SK-N-SH (cell line): ENCODE data around the gene RP9. TPM values are rescaled to one million over a fixed set of nuclear protein-coding genes. Genes with fewer than 3 reads are reported as not detected.

Experiments
- CTCF ChIA-PET: fragments of 300-600, 350-600 bp; formaldehyde crosslinking; extraction: SDS; loops from one replicate; lab custom pipeline; 2021; lab: Yijun Ruan, JAX
- POLR2A ChIA-PET: fragments of 350-600 bp; sonication (Branson Sonifier 250); formaldehyde crosslinking; extraction: SDS; loops from one replicate; lab custom pipeline; 2020; ENCODE audit warnings: antibody characterized with exemption, inconsistent platforms; lab: Yijun Ruan, JAX
- DNase-seq: peaks from one replicate; pipeline ENCODE4 v3.0.0; 2012
- H2AFZ ChIP-seq: fragments of 200-600 bp; sonication (generic); 2 replicates; pipeline ENCODE4 v1.8.1; 2016; ENCODE audit warnings: antibody characterized with exemption, mild to moderate bottlenecking, low read depth
- H3F3A ChIP-seq: fragments of 200-600 bp; sonication (generic); replicated peaks from 2 replicates; pipeline ENCODE3; 2016; ENCODE audit warnings: antibody characterized with exemption, mild to moderate bottlenecking; ENCODE audit not compliant: insufficient read depth
- H3K27ac ChIP-seq, 2 experiments: fragments of 200-500 bp in 1 of 2; fragments of 200-600 bp in 1 of 2; sonication (Bioruptor generic) in 1 of 2; sonication (generic), shearing (Covaris generic) in 1 of 2; 2 replicates each; pipeline versions ENCODE4 v1.5.1 to v1.6.1; 2014 to 2016; ENCODE audit warnings: low read depth in 2 of 2, inconsistent platforms in 1 of 2, low read length in 1 of 2, mild to moderate bottlenecking in 1 of 2, mixed read lengths in 1 of 2
- H3K27me3 ChIP-seq: fragments of 200-600 bp; sonication (generic), shearing (Covaris generic); 2 replicates; pipeline ENCODE4 v1.6.1; 2016; ENCODE audit warnings: mixed run types; ENCODE audit not compliant: insufficient read depth
- H3K36me3 ChIP-seq, 2 experiments: fragments of 200-500 bp in 1 of 2; fragments of 200-600 bp in 1 of 2; sonication (Bioruptor generic) in 1 of 2; sonication (generic) in 1 of 2; replicated peaks in 1 of 2; 2 replicates each; pipeline versions ENCODE3 to v1.5.1; 2014 to 2016; ENCODE audit warnings: low read length in 1 of 2, mild to moderate bottlenecking in 1 of 2; ENCODE audit not compliant: insufficient read depth in 2 of 2, control insufficient read depth in 1 of 2
- H3K4me1 ChIP-seq, 2 experiments: fragments of 200-500 bp in 1 of 2; fragments of 200-600 bp in 1 of 2; sonication (Bioruptor generic) in 1 of 2; sonication (generic), shearing (Covaris generic) in 1 of 2; 2 replicates each; pipeline versions ENCODE4 v1.5.1 to v1.6.1; 2014 to 2016; ENCODE audit warnings: low read depth in 1 of 2, low read length in 1 of 2, mixed run types in 1 of 2; ENCODE audit not compliant: insufficient read depth in 2 of 2, control insufficient read depth in 1 of 2
- H3K4me2 ChIP-seq: fragments of 200-600 bp; sonication (generic), shearing (Covaris generic); 2 replicates; pipeline ENCODE4 v1.6.1; 2017; ENCODE audit warnings: mixed run types
- H3K4me3 ChIP-seq, 2 experiments: fragments of 200-500 bp in 1 of 2; fragments of 200-600 bp in 1 of 2; sonication (Bioruptor generic) in 1 of 2; sonication (generic), shearing (Covaris generic) in 1 of 2; 2 replicates each; pipeline versions ENCODE4 v1.5.1 to v1.8.1; 2014 to 2016; ENCODE audit warnings: low read depth in 2 of 2, inconsistent platforms in 1 of 2, low read length in 1 of 2, mild to moderate bottlenecking in 1 of 2, mixed read lengths in 1 of 2, moderate library complexity in 1 of 2
- H3K79me2 ChIP-seq: fragments of 200-600 bp; sonication (generic); 2 replicates; pipeline ENCODE4 v1.8.1; 2017; ENCODE audit warnings: mild to moderate bottlenecking; ENCODE audit not compliant: insufficient read depth
- H3K9ac ChIP-seq: fragments of 200-600 bp; sonication (generic); 2 replicates; pipeline ENCODE4 v1.6.1; 2017; ENCODE audit warnings: mixed run types
- H3K9me2 ChIP-seq: fragments of 200-600 bp; sonication (generic); 2 replicates; pipeline ENCODE4 v1.6.1; 2017; ENCODE audit warnings: mixed run types
- H3K9me3 ChIP-seq: fragments of 200-600 bp; sonication (generic); 2 replicates; pipeline ENCODE4 v1.6.1; 2017; ENCODE audit warnings: mixed run types, mild to moderate bottlenecking, moderate library complexity
- H4K20me1 ChIP-seq: fragments of 200-600 bp; sonication (generic); 2 replicates; pipeline ENCODE4 v1.6.1; 2017; ENCODE audit warnings: mild to moderate bottlenecking, mixed run types; ENCODE audit not compliant: insufficient read depth
- CHD2 ChIP-seq: fragments of 150-350 bp; IDR thresholded peaks from 2 replicates; pipeline ENCODE4 v1.6.1; 2018; ENCODE audit warnings: low read length; ENCODE audit not compliant: partially characterized antibody
- EP300 ChIP-seq, 2 experiments: IDR thresholded peaks; 2 replicates each; pipeline versions ENCODE4 v1.4.0 to v1.6.1; 2012; ENCODE audit warnings: borderline replicate concordance in 1 of 2, low read depth in 1 of 2, low read length in 1 of 2
- EZH2phosphoT487 ChIP-seq: fragments of 200-600 bp; sonication (generic); IDR thresholded peaks from 2 replicates; pipeline ENCODE4 v1.6.1; 2017; ENCODE audit warnings: low read depth, mixed run types, mild to moderate bottlenecking, antibody characterized with exemption, moderate library complexity, borderline replicate concordance
- FOSL2 ChIP-seq: IDR thresholded peaks from 2 replicates; pipeline ENCODE4 v1.4.0; 2012; ENCODE audit warnings: low read depth, mild to moderate bottlenecking, moderate library complexity, borderline replicate concordance
- FOXJ3 ChIP-seq: sonication (generic); formaldehyde crosslinking; IDR thresholded peaks from 2 replicates; pipeline ENCODE4 v1.5.1; 2020; ENCODE audit warnings: mild to moderate bottlenecking, missing genetic modification reagents
- FOXM1 ChIP-seq: IDR thresholded peaks from 2 replicates; pipeline ENCODE4 v1.4.0; 2012; ENCODE audit warnings: low read depth, mild to moderate bottlenecking
- JUND ChIP-seq: IDR thresholded peaks from 2 replicates; pipeline ENCODE4 v1.4.0; 2012
- NFIC ChIP-seq: IDR thresholded peaks from 2 replicates; pipeline ENCODE4 v1.4.0; 2012; ENCODE audit warnings: borderline replicate concordance
- RAD21 ChIP-seq: IDR thresholded peaks from 2 replicates; pipeline ENCODE4 v1.6.1; 2012; ENCODE audit warnings: mild to moderate bottlenecking, low read length
- RCOR1 ChIP-seq: fragments of 150-350 bp; IDR thresholded peaks from 2 replicates; pipeline ENCODE4 v1.6.1; 2017; ENCODE audit warnings: antibody characterized with exemption, low read length
- RFX5 ChIP-seq: IDR thresholded peaks from 2 replicates; pipeline ENCODE4 v1.6.1; 2012; ENCODE audit warnings: mild to moderate bottlenecking, improper control_type of control experiment, low read length
- SIN3A ChIP-seq: IDR thresholded peaks from 2 replicates; pipeline ENCODE4 v1.6.1; 2012; ENCODE audit warnings: low read depth, mild to moderate bottlenecking, low read length, moderate library complexity, borderline replicate concordance
- TAF1 ChIP-seq: IDR thresholded peaks from 2 replicates; pipeline ENCODE4 v1.6.1; 2012; ENCODE audit warnings: low read depth, mild to moderate bottlenecking, low read length, moderate library complexity, borderline replicate concordance
- TCF12 ChIP-seq: IDR thresholded peaks from 2 replicates; pipeline ENCODE4 v1.4.0; 2012
- YY1 ChIP-seq: IDR thresholded peaks from 2 replicates; pipeline ENCODE4 v1.4.0; 2012; ENCODE audit warnings: low read depth, mild to moderate bottlenecking
- WGBS: methylation state at CpG from one replicate; pipeline ENCODE4 v1.1.6; 2017; ENCODE audit warnings: low lambda C conversion rate; 5-methylcytosine and 5-hydroxymethylcytosine counted together
- polyA plus RNA-seq, 3 experiments: library from polyadenylated mRNA; depleted of rRNA; stranded (reverse); fragments of >200 nt; gene quantifications; 2 replicates each; pipeline ENCODE4 v1.2.3, GENCODE V29; 2012
- TF ChIP-seq, protein P1 (sequence below): IDR thresholded peaks from 2 replicates; pipeline ENCODE4 v1.4.0; 2012; ENCODE audit warnings: low read depth
- TF ChIP-seq, protein P2 (sequence below): IDR thresholded peaks from 2 replicates; pipeline ENCODE4 v1.4.0; 2012; ENCODE audit warnings: low read depth, borderline replicate concordance
- TF ChIP-seq, protein P3 (sequence below): IDR thresholded peaks from 2 replicates; pipeline ENCODE4; 2012
- TF ChIP-seq, protein P4 (sequence below): IDR thresholded peaks from 2 replicates; pipeline ENCODE4 v1.6.1; 2012; ENCODE audit warnings: mild to moderate bottlenecking, low read depth, low read length, moderate library complexity
- TF ChIP-seq, protein P5 (sequence below): fragments of 200-600 bp; sonication (generic); IDR thresholded peaks from 2 replicates; pipeline ENCODE4 v1.6.1; 2017; ENCODE audit warnings: antibody characterized with exemption, mild to moderate bottlenecking, moderate library complexity
- TF ChIP-seq, protein P6 (sequence below): fragments of 150-350 bp; IDR thresholded peaks from 2 replicates; pipeline ENCODE4 v1.6.1; 2016; ENCODE audit warnings: mild to moderate bottlenecking, low read depth, low read length

The RP9 gene
- polyA plus RNA-seq, 1 of the 3 experiments (the other 2 are of a cell fraction), result 31.6 TPM

DNA sequence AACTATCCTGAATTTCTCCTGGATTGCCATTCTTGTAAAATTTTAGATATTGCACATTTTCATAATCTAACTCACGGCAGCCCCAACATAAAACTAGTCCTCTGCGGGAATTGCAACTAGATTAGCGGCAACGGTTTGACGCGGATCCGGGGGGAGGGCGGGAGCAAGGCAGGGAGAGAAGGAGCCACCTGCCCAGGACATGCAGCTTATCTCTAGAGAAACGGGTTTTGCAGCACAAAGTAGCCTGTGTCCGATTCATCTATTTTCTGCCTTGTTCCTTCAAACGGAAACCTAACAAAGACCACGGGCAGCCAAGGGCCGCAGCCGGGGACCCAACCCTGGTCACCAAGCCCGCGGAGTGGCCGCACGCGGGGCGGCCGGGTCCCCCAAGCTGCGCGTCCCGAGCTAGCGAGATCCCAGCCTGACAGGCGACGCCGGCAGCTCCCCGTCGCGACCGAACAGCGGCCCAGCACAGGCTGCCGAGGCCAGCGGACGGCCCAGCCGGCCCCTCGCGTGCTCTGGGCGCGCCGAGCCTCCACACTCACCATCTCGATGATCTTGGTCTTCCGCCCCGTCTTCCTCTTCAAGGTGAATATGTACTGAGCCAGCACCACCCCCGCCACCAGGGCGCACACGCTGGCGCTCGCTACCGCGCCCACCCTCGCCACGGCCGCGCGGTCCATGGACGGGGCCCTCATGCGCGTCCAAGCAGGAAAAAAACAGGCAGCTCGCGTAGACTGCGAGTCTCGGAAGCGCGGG, 47.0 kb downstream of the RP9 start, which contains the start of gene NT5C3A:
TSS of gene NT5C3A (minus strand) at position 754 of the 759 bp plus-strand sequence. CDS start at position 683, 71 bp downstream.
- Histone ChIP-seq H3K79me2 (peaks cover 55% of the 10 kb centered on the region), H3K4me1 (peaks cover 3 to 10% of the 10 kb centered on the region in 2 experiments; a peak in 2 of 4 replicates), H3K27ac (peak within 1 kb of the TSS; percentile 91 to 96), H3K9ac (peak within 1 kb of the TSS; percentile 78), H3K36me3 (peaks cover 2 to 4% of the 10 kb centered on the region in 2 experiments), H3F3A (peaks cover 26% of the 10 kb centered on the region), H3K27me3 (no peaks in the 10 kb centered on the region), H3K4me2 (peak within 1 kb of the TSS; percentile 78), H3K9me2 (no peaks in the 10 kb centered on the region), H3K9me3 (peaks cover 12% of the 10 kb centered on the region; the same call in 1 of the 2 replicates), H4K20me1 (peaks cover 21% of the 10 kb centered on the region), H2AFZ (peak within 1 kb of the TSS; percentile 97), H3K4me3 (peak within 1 kb of the TSS; percentile 81 to 85)
- ChIA-PET POLR2A (interaction anchor here (0.9 to 2.2 kb wide), 8 partner anchors 9 to 572 kb away, joined by 3 to 14 read pairs (median 7); partner anchors contain the start of genes FKBP9, KBTBD2, LSM5 and RP9), CTCF (interaction anchor here (1.3 to 8.1 kb wide), 8 partner anchors 10 to 216 kb away, joined by 3 to 64 read pairs (median 6); partner anchors contain the start of genes FKBP9 and RP9)
- peak; percentile 85 for DNase-seq
- under 1% methylated on average over 36 of the region's 66 CpGs for WGBS
- TF ChIP-seq FOXJ3 (no peak), FOXM1 (no peak), TCF12 (no peak), RAD21 (no peak), JUND (no peak), EP300 (IDR thresholded peaks at IDR 0.05; ENCODE audit: borderline replicate concordance in 1 of 2, low read depth in 1 of 2, low read length in 1 of 2) (no peak), RCOR1 (no peak), FOSL2 (no peak), SIN3A (peak; percentile 70; the same call in 1 of the 2 replicates), NFIC (no peak; the same call in 1 of the 2 replicates), YY1 (0 out of 2 replicates have a peak, but pooled peaks have one; percentile 42), EZH2phosphoT487 (no peak), TAF1 (peak; percentile 85), CHD2 (peak; percentile 2), RFX5 (peak; percentile 21; the same call in 1 of the 2 replicates)
- TF ChIP-seq, protein P1, sequence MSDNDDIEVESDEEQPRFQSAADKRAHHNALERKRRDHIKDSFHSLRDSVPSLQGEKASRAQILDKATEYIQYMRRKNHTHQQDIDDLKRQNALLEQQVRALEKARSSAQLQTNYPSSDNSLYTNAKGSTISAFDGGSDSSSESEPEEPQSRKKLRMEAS, result peak; percentile 84
- TF ChIP-seq, protein P2, sequence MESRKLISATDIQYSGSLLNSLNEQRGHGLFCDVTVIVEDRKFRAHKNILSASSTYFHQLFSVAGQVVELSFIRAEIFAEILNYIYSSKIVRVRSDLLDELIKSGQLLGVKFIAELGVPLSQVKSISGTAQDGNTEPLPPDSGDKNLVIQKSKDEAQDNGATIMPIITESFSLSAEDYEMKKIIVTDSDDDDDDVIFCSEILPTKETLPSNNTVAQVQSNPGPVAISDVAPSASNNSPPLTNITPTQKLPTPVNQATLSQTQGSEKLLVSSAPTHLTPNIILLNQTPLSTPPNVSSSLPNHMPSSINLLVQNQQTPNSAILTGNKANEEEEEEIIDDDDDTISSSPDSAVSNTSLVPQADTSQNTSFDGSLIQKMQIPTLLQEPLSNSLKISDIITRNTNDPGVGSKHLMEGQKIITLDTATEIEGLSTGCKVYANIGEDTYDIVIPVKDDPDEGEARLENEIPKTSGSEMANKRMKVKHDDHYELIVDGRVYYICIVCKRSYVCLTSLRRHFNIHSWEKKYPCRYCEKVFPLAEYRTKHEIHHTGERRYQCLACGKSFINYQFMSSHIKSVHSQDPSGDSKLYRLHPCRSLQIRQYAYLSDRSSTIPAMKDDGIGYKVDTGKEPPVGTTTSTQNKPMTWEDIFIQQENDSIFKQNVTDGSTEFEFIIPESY, result peak; percentile 71; the same call in 1 of the 2 replicates
- TF ChIP-seq, protein P3, sequence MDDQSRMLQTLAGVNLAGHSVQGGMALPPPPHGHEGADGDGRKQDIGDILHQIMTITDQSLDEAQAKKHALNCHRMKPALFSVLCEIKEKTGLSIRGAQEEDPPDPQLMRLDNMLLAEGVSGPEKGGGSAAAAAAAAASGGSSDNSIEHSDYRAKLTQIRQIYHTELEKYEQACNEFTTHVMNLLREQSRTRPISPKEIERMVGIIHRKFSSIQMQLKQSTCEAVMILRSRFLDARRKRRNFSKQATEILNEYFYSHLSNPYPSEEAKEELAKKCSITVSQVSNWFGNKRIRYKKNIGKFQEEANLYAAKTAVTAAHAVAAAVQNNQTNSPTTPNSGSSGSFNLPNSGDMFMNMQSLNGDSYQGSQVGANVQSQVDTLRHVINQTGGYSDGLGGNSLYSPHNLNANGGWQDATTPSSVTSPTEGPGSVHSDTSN, result no peak
- TF ChIP-seq, protein P4, sequence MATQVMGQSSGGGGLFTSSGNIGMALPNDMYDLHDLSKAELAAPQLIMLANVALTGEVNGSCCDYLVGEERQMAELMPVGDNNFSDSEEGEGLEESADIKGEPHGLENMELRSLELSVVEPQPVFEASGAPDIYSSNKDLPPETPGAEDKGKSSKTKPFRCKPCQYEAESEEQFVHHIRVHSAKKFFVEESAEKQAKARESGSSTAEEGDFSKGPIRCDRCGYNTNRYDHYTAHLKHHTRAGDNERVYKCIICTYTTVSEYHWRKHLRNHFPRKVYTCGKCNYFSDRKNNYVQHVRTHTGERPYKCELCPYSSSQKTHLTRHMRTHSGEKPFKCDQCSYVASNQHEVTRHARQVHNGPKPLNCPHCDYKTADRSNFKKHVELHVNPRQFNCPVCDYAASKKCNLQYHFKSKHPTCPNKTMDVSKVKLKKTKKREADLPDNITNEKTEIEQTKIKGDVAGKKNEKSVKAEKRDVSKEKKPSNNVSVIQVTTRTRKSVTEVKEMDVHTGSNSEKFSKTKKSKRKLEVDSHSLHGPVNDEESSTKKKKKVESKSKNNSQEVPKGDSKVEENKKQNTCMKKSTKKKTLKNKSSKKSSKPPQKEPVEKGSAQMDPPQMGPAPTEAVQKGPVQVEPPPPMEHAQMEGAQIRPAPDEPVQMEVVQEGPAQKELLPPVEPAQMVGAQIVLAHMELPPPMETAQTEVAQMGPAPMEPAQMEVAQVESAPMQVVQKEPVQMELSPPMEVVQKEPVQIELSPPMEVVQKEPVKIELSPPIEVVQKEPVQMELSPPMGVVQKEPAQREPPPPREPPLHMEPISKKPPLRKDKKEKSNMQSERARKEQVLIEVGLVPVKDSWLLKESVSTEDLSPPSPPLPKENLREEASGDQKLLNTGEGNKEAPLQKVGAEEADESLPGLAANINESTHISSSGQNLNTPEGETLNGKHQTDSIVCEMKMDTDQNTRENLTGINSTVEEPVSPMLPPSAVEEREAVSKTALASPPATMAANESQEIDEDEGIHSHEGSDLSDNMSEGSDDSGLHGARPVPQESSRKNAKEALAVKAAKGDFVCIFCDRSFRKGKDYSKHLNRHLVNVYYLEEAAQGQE, result peak; percentile 9; the same call in 1 of the 2 replicates
- TF ChIP-seq, protein P5, sequence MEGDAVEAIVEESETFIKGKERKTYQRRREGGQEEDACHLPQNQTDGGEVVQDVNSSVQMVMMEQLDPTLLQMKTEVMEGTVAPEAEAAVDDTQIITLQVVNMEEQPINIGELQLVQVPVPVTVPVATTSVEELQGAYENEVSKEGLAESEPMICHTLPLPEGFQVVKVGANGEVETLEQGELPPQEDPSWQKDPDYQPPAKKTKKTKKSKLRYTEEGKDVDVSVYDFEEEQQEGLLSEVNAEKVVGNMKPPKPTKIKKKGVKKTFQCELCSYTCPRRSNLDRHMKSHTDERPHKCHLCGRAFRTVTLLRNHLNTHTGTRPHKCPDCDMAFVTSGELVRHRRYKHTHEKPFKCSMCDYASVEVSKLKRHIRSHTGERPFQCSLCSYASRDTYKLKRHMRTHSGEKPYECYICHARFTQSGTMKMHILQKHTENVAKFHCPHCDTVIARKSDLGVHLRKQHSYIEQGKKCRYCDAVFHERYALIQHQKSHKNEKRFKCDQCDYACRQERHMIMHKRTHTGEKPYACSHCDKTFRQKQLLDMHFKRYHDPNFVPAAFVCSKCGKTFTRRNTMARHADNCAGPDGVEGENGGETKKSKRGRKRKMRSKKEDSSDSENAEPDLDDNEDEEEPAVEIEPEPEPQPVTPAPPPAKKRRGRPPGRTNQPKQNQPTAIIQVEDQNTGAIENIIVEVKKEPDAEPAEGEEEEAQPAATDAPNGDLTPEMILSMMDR, result peak; percentile 24; the same call in 1 of the 2 replicates
- TF ChIP-seq, protein P6, sequence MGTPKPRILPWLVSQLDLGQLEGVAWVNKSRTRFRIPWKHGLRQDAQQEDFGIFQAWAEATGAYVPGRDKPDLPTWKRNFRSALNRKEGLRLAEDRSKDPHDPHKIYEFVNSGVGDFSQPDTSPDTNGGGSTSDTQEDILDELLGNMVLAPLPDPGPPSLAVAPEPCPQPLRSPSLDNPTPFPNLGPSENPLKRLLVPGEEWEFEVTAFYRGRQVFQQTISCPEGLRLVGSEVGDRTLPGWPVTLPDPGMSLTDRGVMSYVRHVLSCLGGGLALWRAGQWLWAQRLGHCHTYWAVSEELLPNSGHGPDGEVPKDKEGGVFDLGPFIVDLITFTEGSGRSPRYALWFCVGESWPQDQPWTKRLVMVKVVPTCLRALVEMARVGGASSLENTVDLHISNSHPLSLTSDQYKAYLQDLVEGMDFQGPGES, result no peak
